Effector memory CD8-positive, alpha-beta T cell (primary cell): ENCODE results near the gene KCNIP4.

Source experiments
- ATAC-seq: fragments of 150-1000 bp; cut with Tn5 transposase; replicated peaks from 2 replicates; pipeline ENCODE4 v1.10.0; 2021; ENCODE audit warnings: mild to moderate bottlenecking, moderate library complexity
- DNase-seq, 3 experiments: peaks; one replicate each; pipeline ENCODE4 v3.0.0; 2021
- H3K27ac Mint-ChIP-seq, 2 donors: one replicate each; pipeline ENCODE4 v1.8.0; 2022; ENCODE audit warnings: mild to moderate bottlenecking in 2 of 2, mixed read lengths in 2 of 2, moderate library complexity in 2 of 2
- H3K27me3 Mint-ChIP-seq, 2 donors: one replicate each; pipeline ENCODE4 v1.8.0; 2022; ENCODE audit warnings: mixed read lengths in 2 of 2
- H3K36me3 Mint-ChIP-seq: one replicate; pipeline ENCODE4 v1.8.0; 2022; ENCODE audit warnings: mild to moderate bottlenecking, moderate library complexity, mixed read lengths; ENCODE audit not compliant: insufficient read depth
- H3K4me1 Mint-ChIP-seq, 2 donors: one replicate each; pipeline ENCODE4 v1.8.0; 2022; ENCODE audit warnings: low read depth in 2 of 2, mixed read lengths in 2 of 2
- H3K4me3 Mint-ChIP-seq, 2 donors: one replicate each; pipeline ENCODE4 v1.8.0; 2022; ENCODE audit warnings: mild to moderate bottlenecking in 2 of 2, mixed read lengths in 2 of 2, moderate library complexity in 2 of 2
- H3K9me3 Mint-ChIP-seq, 2 donors: one replicate each; pipeline ENCODE4 v1.8.0; 2022; ENCODE audit warnings: mixed read lengths in 2 of 2

KCNIP4 gene

GRCh38 chr4:21452931-21453330 is 495.6 kb downstream of the KCNIP4 start:
- Mint-ChIP-seq H3K9me3 (peaks cover 9% of the 10 kb centered on the region in 2 donors), H3K27me3 (no peaks in the 10 kb centered on the region), H3K36me3 (peaks cover 3% of the 10 kb centered on the region), H3K4me3 (no peak overlapping the region), H3K27ac (no peak overlapping the region), H3K4me1 (no peaks in the 10 kb centered on the region)
- DNase-seq: no peak
- ATAC-seq: no peak

- Mint-ChIP-seq H3K27ac (no peak overlapping the region), H3K4me1 (no peaks in the 10 kb centered on the region), H3K36me3 (no peaks in the 10 kb centered on the region), H3K9me3 (peaks cover 0 to 2% of the 10 kb centered on the region in 2 donors), H3K27me3 (no peaks in the 10 kb centered on the region), H3K4me3 (no peak overlapping the region)
- ATAC-seq: no peak
- DNase-seq: no peak
Measured at GRCh38 chr4:21451032-21451431, 497.5 kb downstream of the KCNIP4 start.

- Mint-ChIP-seq H3K4me1 (no peaks in the 10 kb centered on the region), H3K36me3 (no peaks in the 10 kb centered on the region), H3K9me3 (peaks cover 0 to 2% of the 10 kb centered on the region in 2 donors), H3K27ac (no peak overlapping the region), H3K4me3 (no peak overlapping the region), H3K27me3 (no peaks in the 10 kb centered on the region)
- DNase-seq (no peak), ATAC-seq (no peak)
Measured at GRCh38 chr4:21450331-21450730, 498.2 kb downstream of the KCNIP4 start.

- Mint-ChIP-seq H3K27me3 (no peaks in the 10 kb centered on the region), H3K9me3 (peaks cover 6 to 9% of the 10 kb centered on the region in 2 donors)
- DNase-seq: no peak
Measured at GRCh38 chr4:21447301-21448054, 501.1 kb downstream of the KCNIP4 start.

GRCh38 chr4:21420166-21420565 is 528.4 kb downstream of the KCNIP4 start:
- H3K9me3 Mint-ChIP-seq: peaks cover 7 to 15% of the 10 kb centered on the region in 2 donors
- no peak overlapping the region for H3K27ac Mint-ChIP-seq
- ATAC-seq (no peak), DNase-seq (no peak)
- H3K27me3 Mint-ChIP-seq: no peaks in the 10 kb centered on the region
- H3K4me1 Mint-ChIP-seq: no peaks in the 10 kb centered on the region
- H3K36me3 Mint-ChIP-seq: no peaks in the 10 kb centered on the region
- H3K4me3 Mint-ChIP-seq: no peak overlapping the region

More at GRCh38 chr4:21447301-21448054, 501.1 kb downstream of the KCNIP4 start:
- H3K4me3 Mint-ChIP-seq: no peak overlapping the region
- no peaks in the 10 kb centered on the region for H3K4me1 Mint-ChIP-seq
- ATAC-seq: no peak
- H3K36me3 Mint-ChIP-seq: no peaks in the 10 kb centered on the region
- H3K27ac Mint-ChIP-seq: no peak overlapping the region

GRCh38 chr4:21415728-21416127 is 532.8 kb downstream of the KCNIP4 start:
- H3K36me3 Mint-ChIP-seq: no peaks in the 10 kb centered on the region
- DNase-seq: no peak

GRCh38 chr4:21413807-21414370 is 534.7 kb downstream of the KCNIP4 start:
- Mint-ChIP-seq H3K27ac (no peak overlapping the region), H3K27me3 (no peaks in the 10 kb centered on the region), H3K9me3 (peaks cover 9 to 14% of the 10 kb centered on the region in 2 donors), H3K4me1 (no peaks in the 10 kb centered on the region), H3K36me3 (no peaks in the 10 kb centered on the region), H3K4me3 (no peak overlapping the region)
- ATAC-seq (no peak), DNase-seq (no peak)

More at GRCh38 chr4:21415728-21416127, 532.8 kb downstream of the KCNIP4 start:
- Mint-ChIP-seq H3K4me3 (peak overlapping the region in 1 of 2 donors; percentile 16), H3K9me3 (peaks cover 10 to 15% of the 10 kb centered on the region in 2 donors), H3K27me3 (no peaks in the 10 kb centered on the region), H3K4me1 (no peaks in the 10 kb centered on the region), H3K27ac (no peak overlapping the region)
- ATAC-seq: no peak

- Mint-ChIP-seq H3K36me3 (no peaks in the 10 kb centered on the region), H3K4me3 (no peak overlapping the region), H3K4me1 (no peaks in the 10 kb centered on the region), H3K27me3 (no peaks in the 10 kb centered on the region), H3K27ac (no peak overlapping the region), H3K9me3 (peaks cover 5 to 7% of the 10 kb centered on the region in 2 donors)
- ATAC-seq (no peak), DNase-seq (no peak)
Measured at GRCh38 chr4:21411086-21411485, 537.5 kb downstream of the KCNIP4 start.

GRCh38 chr4:21410372-21410771 is 538.2 kb downstream of the KCNIP4 start:
- H3K27ac Mint-ChIP-seq: no peak overlapping the region
- H3K36me3 Mint-ChIP-seq: no peaks in the 10 kb centered on the region
- no peak for ATAC-seq
- no peaks in the 10 kb centered on the region for H3K4me1 Mint-ChIP-seq
- H3K9me3 Mint-ChIP-seq: peaks cover 5 to 7% of the 10 kb centered on the region in 2 donors
- no peak overlapping the region for H3K4me3 Mint-ChIP-seq
- no peak for DNase-seq
- H3K27me3 Mint-ChIP-seq: no peaks in the 10 kb centered on the region

GRCh38 chr4:21387683-21388082 is 560.9 kb downstream of the KCNIP4 start:
- no peak overlapping the region for H3K27ac Mint-ChIP-seq
- H3K9me3 Mint-ChIP-seq: peaks cover 3 to 21% of the 10 kb centered on the region in 2 donors
- H3K4me1 Mint-ChIP-seq: no peaks in the 10 kb centered on the region
- DNase-seq (no peak), ATAC-seq (no peak)
- no peaks in the 10 kb centered on the region for H3K36me3 Mint-ChIP-seq
- H3K27me3 Mint-ChIP-seq: no peaks in the 10 kb centered on the region
- no peak overlapping the region for H3K4me3 Mint-ChIP-seq

GRCh38 chr4:21386166-21386780 is 562.3 kb downstream of the KCNIP4 start:
- DNase-seq (no peak), ATAC-seq (no peak)
- Mint-ChIP-seq H3K4me3 (no peak overlapping the region), H3K27me3 (no peaks in the 10 kb centered on the region), H3K9me3 (peaks cover 3 to 21% of the 10 kb centered on the region in 2 donors), H3K27ac (no peak overlapping the region), H3K36me3 (no peaks in the 10 kb centered on the region), H3K4me1 (no peaks in the 10 kb centered on the region)

GRCh38 chr4:21385706-21386105 is 562.9 kb downstream of the KCNIP4 start:
- ATAC-seq (no peak), DNase-seq (no peak)
- Mint-ChIP-seq H3K27me3 (no peaks in the 10 kb centered on the region), H3K9me3 (peaks cover 3 to 19% of the 10 kb centered on the region in 2 donors), H3K27ac (no peak overlapping the region), H3K4me3 (no peak overlapping the region), H3K4me1 (no peaks in the 10 kb centered on the region), H3K36me3 (no peaks in the 10 kb centered on the region)

GRCh38 chr4:21384609-21385008 is 564.0 kb downstream of the KCNIP4 start:
- Mint-ChIP-seq H3K36me3 (no peaks in the 10 kb centered on the region), H3K4me1 (no peaks in the 10 kb centered on the region), H3K9me3 (peaks cover 0 to 19% of the 10 kb centered on the region in 2 donors), H3K27ac (no peak overlapping the region), H3K27me3 (no peaks in the 10 kb centered on the region), H3K4me3 (no peak overlapping the region)
- DNase-seq: no peak
- ATAC-seq: no peak

- no peak for ATAC-seq
- Mint-ChIP-seq H3K4me3 (no peak overlapping the region), H3K9me3 (peaks cover 9 to 19% of the 10 kb centered on the region in 2 donors), H3K27ac (no peak overlapping the region), H3K4me1 (no peaks in the 10 kb centered on the region), H3K36me3 (no peaks in the 10 kb centered on the region), H3K27me3 (no peaks in the 10 kb centered on the region)
- DNase-seq: no peak
Measured at GRCh38 chr4:21380861-21381260, 567.7 kb downstream of the KCNIP4 start.
